NCI-H146 treated with DMSO at 0.1 percent for 48 hours (cell line): ENCODE measurements around the gene SLC24A3.

Source experiments
- DNase-seq: peaks from one replicate; lab custom pipeline; 2025; ENCODE audit not compliant: unreplicated experiment; lab: John Stamatoyannopoulos, UW

SLC24A3 gene

DNA sequence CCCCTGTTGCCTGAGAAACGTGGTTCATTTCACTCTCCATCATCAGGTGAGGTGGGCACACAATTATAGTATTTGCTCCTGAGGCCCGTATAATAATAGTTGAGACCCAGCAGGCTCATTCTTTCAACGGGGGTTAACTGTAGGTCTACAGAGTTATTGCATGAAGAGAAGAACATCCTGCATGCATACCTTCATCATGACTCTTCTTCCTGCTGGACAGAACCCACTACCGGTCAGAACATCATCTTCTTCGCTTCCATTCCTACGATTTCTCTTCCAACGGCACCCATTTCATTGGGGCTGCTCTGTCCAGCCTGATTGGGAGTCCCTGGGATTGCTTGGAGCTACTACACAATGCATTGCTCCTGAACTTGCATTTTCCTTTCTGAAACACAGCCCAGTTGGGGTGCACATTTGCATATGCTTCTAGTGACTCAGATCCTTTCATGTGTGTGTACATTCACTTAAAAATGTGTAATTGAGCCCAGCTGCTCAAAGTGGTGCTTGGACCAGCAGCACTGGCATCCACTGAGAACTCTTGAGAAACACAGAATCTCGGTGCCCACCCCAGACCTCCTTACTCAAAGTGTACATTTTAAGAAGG is 57.4 kb downstream of the SLC24A3 start:
- DNase-seq: no peak

DNA sequence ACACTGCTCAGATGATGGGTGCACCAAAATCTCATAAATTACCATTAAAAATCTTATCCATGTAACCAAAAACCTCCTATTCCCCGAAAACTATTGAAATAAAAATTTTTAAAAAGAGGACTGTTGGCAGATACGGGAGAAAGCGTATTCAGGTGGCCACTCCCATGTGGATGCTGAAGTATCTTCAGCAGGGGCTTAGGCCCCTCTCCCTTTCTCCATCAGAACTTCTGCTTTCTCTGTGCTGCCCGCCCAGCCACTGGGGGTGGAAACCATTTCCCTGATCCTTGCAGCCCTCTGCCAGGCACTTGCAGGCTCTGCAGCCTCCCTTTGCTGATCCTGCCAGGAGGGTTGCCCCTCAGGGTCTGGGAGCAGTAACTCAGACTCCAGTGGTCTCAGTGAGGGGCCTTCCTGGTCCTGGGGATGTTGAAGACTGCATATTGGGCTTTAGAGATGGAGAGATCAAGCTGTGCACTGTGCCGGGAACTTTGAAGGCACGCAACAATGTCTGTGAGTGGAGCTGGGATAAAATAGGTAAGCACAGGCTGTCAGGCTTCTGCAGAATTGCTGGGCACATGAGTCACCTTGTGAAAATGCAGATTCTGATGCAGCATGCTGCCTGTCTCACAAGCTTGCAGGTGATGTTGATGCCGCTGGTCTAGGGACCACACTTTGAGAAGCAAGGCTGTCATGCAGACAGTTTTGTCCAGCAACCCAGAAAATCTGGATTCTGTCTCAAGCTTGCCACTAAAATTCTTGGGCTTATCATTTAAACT is 59.6 kb downstream of the SLC24A3 start:
- no peak for DNase-seq

DNA sequence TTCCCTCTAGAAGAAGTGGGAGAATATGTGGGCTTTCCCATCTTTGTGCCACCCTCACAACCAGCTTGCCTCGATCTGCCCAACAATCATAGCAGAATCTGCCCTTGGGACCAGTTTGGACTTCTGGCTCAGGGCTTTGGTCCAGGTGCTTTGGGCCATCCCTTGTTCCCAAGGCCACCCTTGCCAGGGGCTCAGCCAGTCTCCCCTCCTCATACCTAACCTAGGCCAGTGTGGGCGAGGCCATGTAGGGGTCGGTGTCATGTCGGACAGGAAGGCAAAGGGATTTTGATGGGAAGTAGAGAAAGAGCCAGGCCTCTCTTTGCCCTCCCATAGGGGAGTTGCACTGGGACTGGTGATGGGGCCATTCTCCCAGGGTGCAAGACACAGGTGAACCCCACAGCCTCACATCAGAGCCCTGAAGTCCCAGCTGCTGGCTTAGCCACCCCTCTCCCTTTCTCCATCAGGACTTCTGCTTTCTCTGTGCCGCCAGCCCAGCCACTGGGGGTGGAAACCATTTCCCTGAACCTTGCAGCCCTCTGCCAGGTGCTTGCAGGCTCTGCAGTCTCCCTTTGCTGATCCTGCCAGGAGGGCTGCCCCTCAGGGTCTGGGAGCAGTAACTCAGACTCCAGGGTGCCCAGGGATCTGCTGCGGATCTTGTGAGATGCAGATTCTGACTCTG is 60.7 kb downstream of the SLC24A3 start:
- no peak for DNase-seq

DNA sequence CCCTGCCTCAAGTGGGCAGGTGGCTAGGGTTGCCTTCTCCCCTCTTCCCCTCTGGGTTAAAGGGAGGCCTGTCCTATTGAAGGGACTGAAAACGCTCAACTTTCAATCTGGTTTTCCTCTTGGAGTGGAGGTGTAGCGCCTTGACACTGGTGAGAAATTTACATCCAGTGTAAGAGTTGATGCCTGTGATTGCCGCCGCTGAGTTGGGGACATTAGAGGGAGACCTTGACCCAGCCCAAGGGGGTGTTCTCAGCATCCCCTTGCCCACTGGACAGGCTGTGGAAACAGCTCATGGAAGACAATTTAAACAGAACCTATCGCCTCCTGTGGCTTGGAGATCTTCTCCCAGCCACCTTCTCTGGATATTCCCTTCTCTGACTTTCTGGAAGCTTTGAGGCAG is 61.6 kb downstream of the SLC24A3 start:
- DNase-seq: no peak

DNA sequence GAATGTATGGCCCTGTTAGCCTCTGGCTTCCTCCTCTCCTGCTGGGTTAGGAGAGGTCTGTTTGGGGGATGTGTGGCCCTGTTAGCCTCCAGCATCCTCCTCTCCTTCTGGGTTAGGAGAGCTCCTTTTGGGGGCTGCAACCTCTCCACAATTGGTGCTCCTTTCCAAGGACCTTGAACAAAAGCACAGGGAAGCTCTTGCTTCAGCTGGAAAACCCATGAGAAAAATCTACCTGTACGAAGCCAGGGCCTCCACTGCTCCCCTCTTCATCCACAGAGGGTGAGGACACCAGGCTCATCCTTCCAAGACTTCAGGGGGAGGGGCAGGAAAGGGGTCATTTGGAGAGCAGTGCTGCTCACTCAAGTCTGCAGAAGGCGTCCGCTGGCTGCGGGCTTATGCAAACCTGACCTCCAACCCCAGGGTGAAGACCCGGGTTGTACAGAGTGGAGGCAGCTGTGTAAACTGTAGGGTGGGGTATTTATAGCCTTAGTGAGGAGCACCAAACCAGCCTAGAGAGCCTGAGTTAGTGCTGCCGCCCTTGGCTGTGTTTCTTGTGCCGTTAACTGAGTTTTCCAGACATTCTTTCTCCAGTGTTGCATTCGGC is 62.1 kb downstream of the SLC24A3 start:
- DNase-seq: no peak

DNA sequence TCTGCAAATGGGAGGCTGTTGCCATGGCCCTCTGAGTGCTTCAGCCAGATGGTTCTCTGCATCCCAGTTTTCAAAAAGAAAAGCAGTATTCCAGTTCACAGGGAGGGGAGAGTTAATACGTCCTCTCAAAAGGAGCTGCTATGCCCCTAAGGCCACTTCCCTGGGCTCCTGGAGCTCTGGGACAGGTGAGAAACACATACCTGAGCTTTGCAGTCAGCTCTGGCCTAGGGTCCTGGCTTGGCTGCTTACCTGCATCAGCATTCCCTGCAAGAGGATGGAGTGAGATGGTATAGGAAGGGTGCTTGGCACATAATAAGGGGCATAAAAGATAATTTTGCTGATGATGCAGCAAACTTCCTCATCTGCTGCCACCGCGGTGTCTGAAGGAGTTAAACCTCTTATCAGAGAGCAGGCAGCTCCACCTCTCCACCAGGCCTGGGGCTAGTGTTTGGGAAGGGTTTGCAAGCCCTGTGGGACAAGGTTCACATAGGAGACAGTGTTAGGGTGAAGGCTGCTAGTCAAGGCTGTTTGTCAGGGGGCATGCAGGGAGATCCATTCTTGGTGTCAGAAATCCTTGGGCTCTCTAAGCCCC is 62.7 kb downstream of the SLC24A3 start:
- no peak for DNase-seq

DNA sequence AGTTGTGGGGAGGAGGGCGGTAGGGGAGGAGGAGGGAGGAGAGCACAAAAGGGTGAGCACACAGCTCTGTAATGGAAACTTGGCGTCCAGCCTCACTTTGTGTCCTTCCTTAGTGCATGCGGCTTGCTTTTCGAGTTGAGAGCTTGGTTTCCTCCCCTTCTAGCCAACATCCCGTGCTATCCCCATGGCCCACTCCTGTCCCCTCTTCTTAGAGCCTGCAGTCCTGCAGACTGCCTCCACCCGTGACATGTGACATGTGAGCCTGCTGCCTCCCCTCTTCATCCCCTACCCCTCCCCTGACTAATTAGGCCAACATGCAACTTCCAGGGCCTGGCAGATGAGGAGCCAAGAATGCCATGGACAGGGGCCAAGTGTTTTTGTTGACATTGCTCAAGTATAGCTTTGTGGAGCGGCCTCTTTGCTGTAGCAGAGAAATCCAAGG is 63.2 kb downstream of the SLC24A3 start:
- DNase-seq: no peak

DNA sequence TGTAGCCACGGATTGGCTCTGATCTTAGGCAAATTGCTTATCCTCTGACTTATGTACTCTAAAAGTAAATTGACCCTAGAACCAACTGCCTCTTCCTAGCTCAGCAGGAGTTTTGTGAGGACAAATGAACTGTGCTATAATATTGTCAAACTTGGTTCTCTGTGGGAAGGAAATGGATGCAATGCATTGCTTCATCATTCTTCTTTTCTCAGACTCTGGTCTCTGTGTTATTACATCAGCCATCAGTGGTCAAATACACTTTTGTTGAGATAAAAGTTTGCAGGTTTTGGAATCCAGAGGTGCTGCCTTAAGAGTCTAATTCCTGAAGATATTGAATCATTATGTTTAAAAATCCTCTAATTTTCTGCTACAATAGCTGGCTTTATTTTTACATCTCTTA is 64.9 kb downstream of the SLC24A3 start:
- DNase-seq: no peak

DNA sequence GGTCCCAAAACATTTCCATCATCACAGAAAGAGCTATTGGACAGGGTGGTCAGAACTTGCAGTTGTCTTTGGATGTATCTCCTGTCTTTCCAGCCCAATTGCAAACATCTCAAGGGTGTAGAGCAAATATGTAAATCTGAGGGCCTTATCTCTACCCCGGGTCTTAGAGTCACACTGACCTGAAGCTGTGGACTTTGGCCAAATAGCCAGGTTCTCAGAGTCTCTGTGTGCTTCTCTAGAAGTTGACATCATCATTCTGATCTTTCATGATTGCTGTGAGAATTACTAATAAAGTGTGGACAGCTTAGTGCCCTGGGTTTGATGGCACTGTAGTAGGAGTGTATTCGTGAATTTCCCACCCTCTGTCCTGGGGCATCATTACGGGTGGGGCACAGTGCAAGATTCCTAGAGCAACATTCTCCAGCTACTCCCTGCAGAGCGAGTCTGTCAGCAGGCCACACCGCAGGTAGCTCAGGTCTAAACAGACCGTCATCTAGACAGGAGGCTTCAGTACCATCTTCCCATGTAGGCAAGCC is 71.1 kb downstream of the SLC24A3 start:
- no peak for DNase-seq

DNA sequence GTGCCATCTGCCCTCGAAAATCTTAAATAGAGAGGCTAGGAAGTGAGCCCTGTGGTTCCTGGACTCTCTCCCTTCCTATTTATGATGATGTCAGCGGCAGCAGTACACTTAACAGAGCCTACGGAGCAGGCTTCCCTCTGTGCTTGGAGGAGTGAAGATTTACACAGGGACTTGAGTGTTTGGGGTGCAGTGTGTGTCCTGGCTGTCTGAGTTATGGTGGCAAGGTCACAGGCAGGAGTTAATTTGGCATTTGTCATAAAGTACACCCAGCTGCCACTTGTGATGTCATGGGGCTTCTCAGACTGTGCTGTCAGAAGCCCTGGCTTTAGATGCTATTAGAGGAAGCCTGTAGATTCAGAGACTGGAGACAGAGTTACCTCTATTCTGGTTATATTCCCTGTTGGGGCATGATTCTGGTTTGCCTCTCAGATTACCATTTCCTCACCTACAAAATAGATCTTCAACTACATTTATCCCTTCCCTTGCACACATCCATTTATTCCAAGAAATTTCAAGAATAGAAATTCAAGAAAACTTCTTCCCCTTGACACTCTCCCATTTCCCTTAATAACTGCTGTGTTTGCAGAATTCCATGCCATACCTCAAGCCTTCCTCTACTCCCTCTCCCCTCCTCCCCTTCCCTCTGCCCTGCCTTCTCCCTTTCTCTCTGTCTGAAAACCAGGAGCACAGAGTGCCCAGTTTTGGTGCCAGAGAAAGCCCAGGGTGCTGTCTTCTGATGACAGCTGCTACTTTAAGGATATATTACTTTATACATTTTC is 72.1 kb downstream of the SLC24A3 start:
- no peak for DNase-seq

DNA sequence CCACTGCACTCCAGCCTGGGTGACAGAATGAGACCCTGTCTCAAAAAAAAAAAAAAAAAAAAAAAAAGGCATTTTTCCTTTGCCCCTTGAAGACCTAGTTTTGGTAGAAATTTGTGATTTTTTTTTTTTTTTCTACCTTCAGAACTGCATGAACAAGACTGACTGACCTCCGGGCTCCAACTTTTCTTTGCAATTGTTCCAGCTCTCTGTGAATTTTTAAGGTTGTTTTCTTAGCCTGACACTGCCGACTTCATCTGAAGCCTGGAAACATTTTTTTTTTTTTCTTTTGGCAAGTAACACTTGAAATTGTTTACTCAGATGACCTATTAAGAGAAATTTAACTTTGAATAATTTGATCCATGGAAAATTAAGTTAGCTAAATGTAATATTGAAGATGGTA is 73.0 kb downstream of the SLC24A3 start:
- DNase-seq: no peak

DNA sequence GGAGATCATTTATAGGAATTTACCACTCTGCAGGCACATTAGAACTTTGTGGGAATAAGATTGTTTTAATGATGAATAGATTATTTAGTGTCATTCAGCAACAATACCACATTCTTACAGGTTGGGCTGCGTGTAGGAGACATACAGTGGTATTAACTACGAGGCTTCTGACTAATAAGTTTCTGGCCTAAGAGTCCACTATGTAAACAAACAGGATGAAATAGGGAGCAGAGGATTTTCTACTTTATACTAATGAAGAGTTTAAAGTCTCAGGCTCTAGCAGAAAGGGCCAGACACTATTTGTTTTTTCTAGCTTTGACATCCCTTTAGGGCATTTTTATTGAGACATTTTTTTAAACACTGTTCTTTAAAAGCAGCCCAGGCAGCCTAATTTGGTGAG is 75.6 kb downstream of the SLC24A3 start:
- no peak for DNase-seq

DNA sequence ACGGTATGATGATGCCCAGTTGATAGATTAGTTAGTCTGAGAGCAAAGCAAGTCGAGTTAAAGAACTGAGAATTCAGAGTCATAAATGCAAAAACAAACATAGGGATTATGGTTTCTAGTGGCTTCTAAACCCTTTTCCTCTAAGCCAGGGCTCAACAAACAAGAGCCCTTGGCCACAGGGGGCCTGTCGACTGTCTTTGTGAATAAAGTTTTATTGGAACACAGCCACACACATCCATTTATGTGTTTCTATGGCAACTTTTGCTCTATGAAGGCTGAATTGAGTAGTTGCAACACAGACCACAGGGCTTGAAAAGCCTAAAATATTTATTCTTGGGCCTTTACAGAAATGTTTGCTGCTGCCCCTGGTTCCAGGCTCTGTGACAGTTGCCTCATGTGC is 76.2 kb downstream of the SLC24A3 start:
- DNase-seq: no peak

DNA sequence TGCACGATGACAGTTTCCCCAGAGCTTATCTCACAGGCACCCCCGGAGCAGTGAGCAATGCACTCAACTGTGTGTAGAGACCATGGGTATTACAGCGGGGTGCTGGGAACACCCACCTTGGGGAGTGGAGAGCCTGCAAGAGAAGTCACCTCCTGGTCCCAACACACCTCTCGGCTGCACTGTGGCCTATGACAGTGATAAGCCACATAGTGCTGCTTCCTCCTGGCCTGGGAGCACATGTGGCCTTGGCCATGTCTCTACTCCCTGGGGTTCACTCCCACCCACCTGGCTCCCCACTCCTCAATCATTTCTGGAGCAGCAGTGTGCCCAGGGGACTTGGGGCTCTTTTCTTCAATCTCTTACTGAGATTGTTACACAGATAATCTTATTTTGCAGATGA is 77.0 kb downstream of the SLC24A3 start:
- DNase-seq: no peak

DNA sequence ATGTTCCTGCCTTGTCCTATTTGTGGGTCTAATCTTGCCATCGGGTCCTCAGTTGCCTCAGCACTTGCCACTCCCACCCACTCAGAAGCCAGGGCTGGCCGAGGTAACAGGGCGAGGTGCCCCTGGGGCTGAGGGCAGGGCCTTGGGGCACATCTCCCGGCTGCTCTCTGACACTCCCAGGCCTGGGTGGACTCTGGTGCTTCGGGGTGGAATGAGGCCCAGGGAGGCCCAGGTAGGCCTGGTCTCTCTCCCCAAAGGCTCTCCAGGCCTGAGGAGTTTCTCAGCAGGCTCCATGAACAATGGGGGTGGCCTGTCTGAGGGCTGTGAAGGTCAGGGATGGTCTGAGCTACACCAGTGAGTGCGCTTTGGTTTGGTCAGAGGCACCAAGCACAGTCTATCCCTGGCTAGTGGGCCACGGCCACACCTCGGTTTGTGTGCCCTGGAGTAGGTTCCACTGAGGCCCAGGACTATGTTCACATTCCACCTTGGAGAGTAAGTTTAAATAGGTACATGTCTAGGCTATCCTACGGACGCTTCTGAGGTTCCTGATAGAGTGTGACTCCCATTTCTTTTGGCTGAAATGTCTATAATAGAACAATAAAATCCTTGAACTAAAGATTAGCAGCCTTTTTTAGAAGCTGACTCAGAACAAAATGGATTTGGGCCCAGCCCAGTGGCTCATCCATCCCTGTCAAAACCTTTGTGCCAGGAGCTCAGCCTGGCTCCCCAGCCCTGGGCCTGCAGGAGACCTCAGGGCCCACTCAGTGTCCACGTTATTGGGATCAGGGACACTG is 78.8 kb downstream of the SLC24A3 start:
- DNase-seq: no peak

DNA sequence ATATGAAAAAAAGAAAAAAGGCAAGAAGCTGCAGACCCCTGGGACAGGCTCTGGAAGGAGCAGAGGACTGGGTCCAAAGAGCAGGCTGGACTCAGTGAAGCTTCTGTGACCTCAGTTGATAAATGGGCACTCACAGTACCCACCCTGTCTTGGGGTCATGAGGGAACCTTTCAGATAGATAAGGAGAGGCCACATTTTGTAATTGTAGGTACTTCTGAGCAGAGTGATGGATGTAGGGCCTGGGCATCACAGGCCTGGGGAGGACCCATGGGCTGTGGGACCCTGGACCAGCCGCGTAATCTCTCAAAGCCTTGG is 79.3 kb downstream of the SLC24A3 start:
- DNase-seq: no peak

DNA sequence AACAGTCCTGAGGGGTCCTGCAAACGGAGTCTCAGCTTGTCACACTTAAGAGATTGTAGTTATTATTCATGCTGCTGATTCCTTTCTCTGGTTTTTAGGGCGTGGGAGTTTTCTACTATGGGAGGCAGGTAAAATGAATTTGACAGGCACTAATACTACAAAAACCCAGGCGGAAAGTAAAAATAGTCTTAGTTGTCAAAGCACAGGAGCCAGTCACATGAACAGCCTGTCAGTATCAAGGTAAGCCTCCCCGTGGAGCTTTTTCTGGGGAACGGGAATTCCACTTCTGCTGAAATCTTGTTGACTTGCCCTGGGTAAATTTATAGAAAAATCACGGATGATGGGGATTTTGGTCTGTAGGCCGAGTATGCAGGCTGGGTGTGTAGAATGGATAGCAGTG is 79.8 kb downstream of the SLC24A3 start:
- DNase-seq: no peak

DNA sequence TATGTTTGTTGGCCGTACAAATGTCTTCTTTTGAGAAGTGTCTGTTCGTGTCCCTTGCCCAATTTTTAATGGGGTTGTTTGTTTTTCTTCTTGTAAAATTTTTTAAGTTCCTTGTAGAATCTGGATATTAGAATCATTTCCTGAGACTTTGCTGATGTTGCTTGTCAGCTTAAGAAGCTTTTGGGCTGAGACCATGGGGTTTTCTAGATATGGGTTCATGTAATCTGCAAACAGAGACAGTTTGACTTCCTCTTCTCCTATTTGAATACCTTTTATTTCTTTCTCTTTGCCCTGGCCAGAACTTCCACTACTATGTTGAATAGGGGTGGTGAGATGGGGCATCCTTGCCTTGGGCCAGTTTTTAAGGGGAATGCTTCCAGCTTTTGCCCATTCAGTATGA is 82.6 kb downstream of the SLC24A3 start:
- DNase-seq: no peak

DNA sequence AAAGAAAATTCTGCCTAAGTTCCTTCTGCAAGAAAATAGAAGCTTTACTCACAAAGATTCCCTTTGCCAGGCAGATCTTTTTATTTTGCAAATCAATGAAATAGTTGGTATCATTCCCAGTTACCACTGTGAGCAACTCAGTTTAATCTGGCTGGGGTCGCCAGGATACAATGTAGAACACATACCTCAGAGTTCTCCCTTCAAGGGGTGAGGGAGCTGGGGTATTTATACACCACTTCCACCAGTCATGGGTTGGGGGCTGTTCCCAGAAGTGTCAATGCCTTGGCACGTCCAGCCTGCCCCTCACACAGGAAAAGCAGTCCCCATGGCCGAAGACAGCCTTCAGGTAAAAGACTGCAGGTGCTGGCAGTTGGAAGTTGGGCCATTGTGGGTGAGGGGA is 86.2 kb downstream of the SLC24A3 start:
- no peak for DNase-seq

DNA sequence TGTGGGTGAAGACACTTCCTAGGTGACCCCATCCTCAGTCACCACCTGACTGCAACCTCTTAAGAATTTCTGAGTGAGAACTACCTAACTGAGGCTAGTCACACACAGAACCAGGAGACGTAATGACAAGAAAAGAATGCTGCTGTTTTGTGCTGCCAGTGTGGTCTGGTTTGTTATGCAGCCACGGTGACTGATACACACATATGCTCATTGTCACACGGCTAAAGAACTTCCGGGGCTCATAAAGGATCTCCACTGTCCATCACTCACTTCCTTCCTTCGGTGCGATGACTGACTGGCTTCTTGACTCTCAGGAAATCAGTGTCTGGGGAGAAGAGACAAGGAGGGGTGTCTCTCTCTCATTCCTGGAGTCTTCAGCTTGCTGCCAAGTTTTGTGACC is 88.0 kb downstream of the SLC24A3 start:
- DNase-seq: no peak
